Stomach smooth muscle (tissue), 2 donors: ENCODE results near the gene OSBP2.

Experiments
- H3K27ac ChIP-seq: one replicate; pipeline ENCODE4 v1.7.0; 2013; ENCODE audit warnings: mild to moderate bottlenecking, low read length, inconsistent platforms
- H3K27me3 ChIP-seq, 2 donors: one replicate each; pipeline ENCODE4 v1.7.0; 2013; ENCODE audit warnings: low read length in 2 of 2; ENCODE audit not compliant: insufficient read depth in 2 of 2, control insufficient read depth in 1 of 2
- H3K36me3 ChIP-seq, 2 donors: one replicate each; pipeline ENCODE4 v1.7.0; 2013; ENCODE audit warnings: low read length in 2 of 2; ENCODE audit not compliant: control insufficient read depth in 2 of 2, insufficient read depth in 2 of 2
- H3K4me1 ChIP-seq: one replicate; pipeline ENCODE4 v1.7.0; 2013; ENCODE audit warnings: low read length; ENCODE audit not compliant: control insufficient read depth, insufficient read depth
- H3K4me3 ChIP-seq, 2 donors: one replicate each; pipeline ENCODE4 v1.7.0; 2013; ENCODE audit warnings: low read length in 2 of 2
- H3K9ac ChIP-seq, 2 donors: one replicate each; pipeline ENCODE4 v1.7.0; 2013; ENCODE audit warnings: low read length in 2 of 2, mild to moderate bottlenecking in 1 of 2
- H3K9me3 ChIP-seq, 2 donors: one replicate each; pipeline ENCODE4 v1.7.0; 2013; ENCODE audit warnings: low read length in 2 of 2; ENCODE audit not compliant: control insufficient read depth in 2 of 2
- donor health status: healthy.
- donor health status: Pancreatic carcinoma.

The OSBP2 gene

GRCh38 chr22:30742291-30743256, 47.9 kb downstream of the OSBP2 start:
- Histone ChIP-seq H3K27ac (no peak overlapping the region), H3K9me3 (no peaks in the 10 kb centered on the region), H3K27me3 (no peaks in the 10 kb centered on the region), H3K36me3 (no peaks in the 10 kb centered on the region), H3K4me1 (no peaks in the 10 kb centered on the region), H3K9ac (no peak overlapping the region), H3K4me3 (no peak overlapping the region)

DNA sequence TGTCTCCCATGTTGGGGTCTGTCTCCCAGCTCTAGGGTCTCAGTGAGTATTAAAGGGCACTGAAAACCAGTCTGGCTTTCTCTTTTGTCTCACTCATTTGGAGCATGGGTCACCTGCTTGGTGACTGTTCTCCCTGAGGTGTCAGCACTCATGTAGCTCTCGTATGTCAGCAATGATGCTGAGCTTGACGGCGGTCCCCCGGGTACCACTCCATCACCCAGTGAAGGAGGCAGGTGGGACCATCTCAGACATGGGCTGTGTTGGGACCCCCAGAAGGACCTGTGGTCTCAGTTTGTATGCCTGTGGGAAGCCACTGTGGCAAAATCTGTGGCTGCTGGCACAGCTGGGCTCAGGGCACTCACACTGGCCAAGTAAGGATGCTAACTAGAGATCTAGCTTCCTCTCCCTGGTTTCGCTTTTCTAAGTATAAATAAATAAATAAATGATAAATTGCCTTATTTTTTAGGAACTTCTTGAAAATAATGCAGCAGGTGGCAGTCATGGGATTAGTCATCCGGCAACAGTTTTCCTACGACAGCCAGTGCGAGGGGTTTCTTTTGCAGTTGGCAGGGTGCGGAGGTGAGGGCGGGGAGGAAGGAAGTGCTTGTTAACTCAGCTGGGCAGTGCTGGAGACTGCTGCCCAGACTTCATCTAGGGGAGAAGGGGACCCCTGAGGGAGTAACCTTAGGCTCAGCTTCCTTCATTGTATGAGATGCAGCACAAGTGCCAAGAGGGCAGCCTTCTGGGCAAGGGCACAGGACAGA, 48.8 kb downstream of the OSBP2 start:
- Histone ChIP-seq H3K9me3 (no peaks in the 10 kb centered on the region), H3K4me1 (no peaks in the 10 kb centered on the region), H3K9ac (no peak overlapping the region), H3K4me3 (no peak overlapping the region), H3K27me3 (no peaks in the 10 kb centered on the region), H3K36me3 (no peaks in the 10 kb centered on the region), H3K27ac (no peak overlapping the region)

GRCh38 chr22:30744224-30744623, 49.5 kb downstream of the OSBP2 start:
- H3K36me3 ChIP-seq, result no peaks in the 10 kb centered on the region

GRCh38 chr22:30747493-30747892, 52.8 kb downstream of the OSBP2 start:
- Histone ChIP-seq H3K9me3 (no peaks in the 10 kb centered on the region), H3K4me1 (no peaks in the 10 kb centered on the region), H3K4me3 (no peak overlapping the region), H3K36me3 (no peaks in the 10 kb centered on the region), H3K9ac (no peak overlapping the region), H3K27me3 (no peaks in the 10 kb centered on the region), H3K27ac (no peak overlapping the region)

More at GRCh38 chr22:30744224-30744623, 49.5 kb downstream of the OSBP2 start:
- Histone ChIP-seq H3K9me3 (no peaks in the 10 kb centered on the region), H3K9ac (no peak overlapping the region), H3K27ac (no peak overlapping the region), H3K27me3 (no peaks in the 10 kb centered on the region), H3K4me3 (no peak overlapping the region), H3K4me1 (no peaks in the 10 kb centered on the region)

- peaks cover 2% of the 10 kb centered on the region for H3K4me1 ChIP-seq
- H3K36me3 ChIP-seq, result no peaks in the 10 kb centered on the region
- no peak overlapping the region for H3K9ac ChIP-seq
- no peak overlapping the region for H3K4me3 ChIP-seq
- H3K27me3 ChIP-seq, result no peaks in the 10 kb centered on the region
- H3K9me3 ChIP-seq, result no peaks in the 10 kb centered on the region
- H3K27ac ChIP-seq, result no peak overlapping the region
These were observed 54.6 kb downstream of the OSBP2 start for GRCh38 chr22:30749272-30749671.

GRCh38 chr22:30749849-30750248, 55.2 kb downstream of the OSBP2 start:
- Histone ChIP-seq H3K4me1 (peaks cover 4% of the 10 kb centered on the region), H3K9me3 (no peaks in the 10 kb centered on the region), H3K27ac (no peak overlapping the region), H3K9ac (no peak overlapping the region), H3K4me3 (no peak overlapping the region), H3K27me3 (no peaks in the 10 kb centered on the region), H3K36me3 (no peaks in the 10 kb centered on the region)

DNA sequence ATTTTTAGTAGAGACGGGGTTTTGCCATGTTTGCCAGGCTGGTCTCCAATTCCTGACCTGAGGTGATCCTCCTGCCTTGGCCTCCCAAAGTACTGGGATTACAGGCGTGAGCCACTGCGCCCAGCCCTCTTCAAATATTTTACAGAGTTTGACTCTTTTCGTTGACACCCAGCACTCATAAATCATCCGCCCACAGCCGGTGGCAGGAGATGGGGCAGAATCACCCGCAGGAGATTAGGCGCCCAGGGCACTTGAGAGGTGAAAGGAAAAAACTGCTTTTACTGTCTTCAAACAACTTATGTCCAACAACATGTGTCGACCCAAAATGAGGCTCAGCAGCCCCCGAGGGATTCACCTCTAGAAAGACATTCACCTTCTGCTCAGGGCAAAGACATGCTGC, 56.9 kb downstream of the OSBP2 start:
- Histone ChIP-seq H3K36me3 (no peaks in the 10 kb centered on the region), H3K27me3 (no peaks in the 10 kb centered on the region), H3K9ac (no peak overlapping the region), H3K4me1 (peaks cover 4% of the 10 kb centered on the region), H3K9me3 (no peaks in the 10 kb centered on the region), H3K4me3 (no peak overlapping the region), H3K27ac (no peak overlapping the region)

GRCh38 chr22:30752771-30753170, 58.1 kb downstream of the OSBP2 start:
- no peak overlapping the region for H3K9ac ChIP-seq
- H3K36me3 ChIP-seq, result no peaks in the 10 kb centered on the region
- peaks cover 4% of the 10 kb centered on the region for H3K4me1 ChIP-seq
- H3K9me3 ChIP-seq, result no peaks in the 10 kb centered on the region
- no peaks in the 10 kb centered on the region for H3K27me3 ChIP-seq
- no peak overlapping the region for H3K4me3 ChIP-seq
- H3K27ac ChIP-seq, result no peak overlapping the region

GRCh38 chr22:30753701-30754100, 59.0 kb downstream of the OSBP2 start:
- Histone ChIP-seq H3K36me3 (no peaks in the 10 kb centered on the region), H3K9me3 (no peaks in the 10 kb centered on the region), H3K27me3 (no peaks in the 10 kb centered on the region), H3K9ac (no peak overlapping the region), H3K27ac (no peak overlapping the region), H3K4me3 (no peak overlapping the region), H3K4me1 (peaks cover 4% of the 10 kb centered on the region)

- Histone ChIP-seq H3K36me3 (no peaks in the 10 kb centered on the region), H3K9ac (no peak overlapping the region), H3K9me3 (no peaks in the 10 kb centered on the region)
These were observed 59.8 kb downstream of the OSBP2 start for GRCh38 chr22:30754521-30754920.

More at GRCh38 chr22:30754521-30754920, 59.8 kb downstream of the OSBP2 start:
- Histone ChIP-seq H3K27ac (no peak overlapping the region), H3K4me3 (no peak overlapping the region), H3K27me3 (no peaks in the 10 kb centered on the region), H3K4me1 (peaks cover 4% of the 10 kb centered on the region)
